Neural progenitor cell (in vitro differentiated cells): ENCODE measurements around the gene WDR72.

Experiments
- EZH2 ChIP-seq: fragments of 200-600 bp; sonication (generic); IDR thresholded peaks from 2 replicates; pipeline ENCODE4 v1.6.1; 2017; ENCODE audit warnings: antibody characterized with exemption, mild to moderate bottlenecking, moderate library complexity
- TF ChIP-seq, protein P1 (sequence below): fragments of 200-600 bp; sonication (generic); IDR thresholded peaks from 2 replicates; pipeline ENCODE4 v1.5.1; 2017; ENCODE audit warnings: antibody characterized with exemption, mild to moderate bottlenecking

DNA sequence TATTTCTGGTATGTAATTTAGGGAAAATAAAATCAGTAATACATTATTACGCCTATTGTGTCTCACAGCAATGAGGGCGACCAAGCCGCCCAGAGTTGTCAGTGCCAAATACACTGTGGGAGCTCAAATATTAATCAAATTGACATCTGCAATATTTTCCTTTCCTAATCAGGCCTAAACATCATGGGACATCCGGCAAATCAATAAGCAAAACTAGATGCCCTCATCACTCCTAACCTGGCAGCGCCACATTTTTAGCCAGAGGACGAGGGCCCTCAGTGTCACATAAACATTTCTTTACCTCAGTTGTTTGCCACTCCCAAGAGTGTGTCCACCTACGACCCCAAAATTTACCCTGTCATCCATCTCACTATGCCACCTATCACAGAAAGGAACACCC lies 64.1 kb downstream of the WDR72 start:
- TF ChIP-seq, protein P1, sequence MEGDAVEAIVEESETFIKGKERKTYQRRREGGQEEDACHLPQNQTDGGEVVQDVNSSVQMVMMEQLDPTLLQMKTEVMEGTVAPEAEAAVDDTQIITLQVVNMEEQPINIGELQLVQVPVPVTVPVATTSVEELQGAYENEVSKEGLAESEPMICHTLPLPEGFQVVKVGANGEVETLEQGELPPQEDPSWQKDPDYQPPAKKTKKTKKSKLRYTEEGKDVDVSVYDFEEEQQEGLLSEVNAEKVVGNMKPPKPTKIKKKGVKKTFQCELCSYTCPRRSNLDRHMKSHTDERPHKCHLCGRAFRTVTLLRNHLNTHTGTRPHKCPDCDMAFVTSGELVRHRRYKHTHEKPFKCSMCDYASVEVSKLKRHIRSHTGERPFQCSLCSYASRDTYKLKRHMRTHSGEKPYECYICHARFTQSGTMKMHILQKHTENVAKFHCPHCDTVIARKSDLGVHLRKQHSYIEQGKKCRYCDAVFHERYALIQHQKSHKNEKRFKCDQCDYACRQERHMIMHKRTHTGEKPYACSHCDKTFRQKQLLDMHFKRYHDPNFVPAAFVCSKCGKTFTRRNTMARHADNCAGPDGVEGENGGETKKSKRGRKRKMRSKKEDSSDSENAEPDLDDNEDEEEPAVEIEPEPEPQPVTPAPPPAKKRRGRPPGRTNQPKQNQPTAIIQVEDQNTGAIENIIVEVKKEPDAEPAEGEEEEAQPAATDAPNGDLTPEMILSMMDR, result no peak
- TF ChIP-seq EZH2, result no peak
